Type B pancreatic cell (in vitro differentiated cells): Measurements from ENCODE around the gene PSME1. TPM values are rescaled to one million over a fixed set of nuclear protein-coding genes. Genes with fewer than 3 reads are reported as not detected.
A peak's percentile ranks its signal among the peaks of the same experiment; 100 is the strongest.

Source experiments
- DNase-seq: peaks from one replicate; pipeline ENCODE4 v3.0.0; 2021; ENCODE audit warnings: mixed read lengths; ENCODE audit not compliant: unreplicated experiment; ENCODE audit errors: extremely low spot score
- H3K27ac Mint-ChIP-seq: 2 replicates; pipeline ENCODE4 v1.8.0; 2021; ENCODE audit warnings: mild to moderate bottlenecking, mixed read lengths
- H3K27me3 Mint-ChIP-seq: 2 replicates; pipeline ENCODE4 v1.8.0; 2021; ENCODE audit warnings: mixed read lengths
- H3K36me3 Mint-ChIP-seq: 2 replicates; pipeline ENCODE4 v1.8.0; 2021; ENCODE audit warnings: mixed read lengths
- H3K4me1 Mint-ChIP-seq: one replicate; pipeline ENCODE4 v1.8.0; 2021; ENCODE audit warnings: mixed read lengths; ENCODE audit not compliant: unreplicated experiment
- H3K4me3 Mint-ChIP-seq: 2 replicates; pipeline ENCODE4 v1.8.0; 2021; ENCODE audit warnings: mild to moderate bottlenecking, mixed read lengths
- H3K9me3 Mint-ChIP-seq: 2 replicates; pipeline ENCODE4 v1.8.0; 2021; ENCODE audit warnings: mixed read lengths
- CTCF ChIP-seq: fragments of 200-600 bp; sonication (generic); conservative IDR thresholded peaks from 2 replicates; pipeline ENCODE4 v1.5.0; 2021; ENCODE audit warnings: antibody characterized with exemption, mild to moderate bottlenecking
- total RNA-seq: library from RNA; stranded (reverse); gene quantifications from 2 replicates; pipeline ENCODE4 v1.2.1, GENCODE V29; 2021; ENCODE audit warnings: low replicate concordance

PSME1 gene
- total RNA-seq, 1 donor from 2014 or later = 142 TPM

GRCh38 chr14:24131549-24131966 lies 4.4 kb upstream of the PSME1 start:
- peaks cover 8% of the 10 kb centered on the region for H3K4me1 Mint-ChIP-seq
- H3K27ac Mint-ChIP-seq = no peak overlapping the region
- no peak for TF ChIP-seq CTCF
- H3K4me3 Mint-ChIP-seq = no peak overlapping the region
- no peak for DNase-seq
- H3K9me3 Mint-ChIP-seq = no peaks in the 10 kb centered on the region
- no peaks in the 10 kb centered on the region for H3K27me3 Mint-ChIP-seq
- H3K36me3 Mint-ChIP-seq = no peaks in the 10 kb centered on the region

DNA sequence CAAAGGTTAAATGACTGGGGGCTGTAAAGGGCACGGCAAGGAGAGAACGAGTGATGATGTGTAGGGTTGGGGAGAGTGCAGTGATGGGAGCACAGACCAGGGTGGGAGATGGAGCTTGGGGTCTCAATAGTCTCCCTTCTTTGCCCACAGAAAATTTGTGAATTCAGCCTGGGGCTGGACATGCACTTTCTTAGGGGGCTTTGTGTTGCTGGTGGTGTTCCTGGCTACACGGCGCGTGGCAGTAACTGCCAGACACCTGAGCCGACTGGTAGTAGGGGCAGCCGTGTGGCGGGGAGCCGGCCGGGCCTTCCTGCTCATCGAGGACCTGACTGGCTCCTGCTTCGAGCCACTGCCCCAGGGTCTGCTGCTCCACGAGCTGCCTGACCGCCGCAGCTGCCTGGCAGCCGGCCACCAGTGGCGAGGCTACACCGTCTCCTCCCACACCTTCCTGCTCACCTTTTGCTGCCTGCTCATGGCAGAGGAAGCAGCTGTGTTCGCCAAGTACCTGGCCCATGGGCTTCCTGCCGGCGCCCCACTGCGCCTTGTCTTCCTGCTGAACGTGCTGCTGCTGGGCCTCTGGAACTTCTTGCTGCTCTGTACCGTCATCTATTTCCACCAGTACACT lies 3.8 kb upstream of the PSME1 start:
- H3K4me1 Mint-ChIP-seq = peaks cover 14% of the 10 kb centered on the region
- H3K9me3 Mint-ChIP-seq = no peaks in the 10 kb centered on the region
- no peaks in the 10 kb centered on the region for H3K27me3 Mint-ChIP-seq
- no peak for DNase-seq
- H3K27ac Mint-ChIP-seq = no peak overlapping the region
- no peak for TF ChIP-seq CTCF
- no peak overlapping the region for H3K4me3 Mint-ChIP-seq
- peaks cover 4% of the 10 kb centered on the region for H3K36me3 Mint-ChIP-seq

- Mint-ChIP-seq H3K9me3 (no peaks in the 10 kb centered on the region), H3K4me1 (peaks cover 15% of the 10 kb centered on the region), H3K36me3 (peaks cover 5% of the 10 kb centered on the region), H3K4me3 (no peak overlapping the region), H3K27me3 (no peaks in the 10 kb centered on the region), H3K27ac (no peak overlapping the region)
- no peak for DNase-seq
- no peak for TF ChIP-seq CTCF
Measured at GRCh38 chr14:24132976-24133375, 3.0 kb upstream of the PSME1 start.

- H3K4me1 Mint-ChIP-seq = peaks cover 18% of the 10 kb centered on the region
- no peak overlapping the region for H3K4me3 Mint-ChIP-seq
- peak; percentile 50 for TF ChIP-seq CTCF
- H3K27ac Mint-ChIP-seq = no peak overlapping the region
- no peaks in the 10 kb centered on the region for H3K27me3 Mint-ChIP-seq
- no peak for DNase-seq
- H3K9me3 Mint-ChIP-seq = no peaks in the 10 kb centered on the region
- peaks cover 8% of the 10 kb centered on the region for H3K36me3 Mint-ChIP-seq
Measured at GRCh38 chr14:24133735-24134134, 2.3 kb upstream of the PSME1 start.

DNA sequence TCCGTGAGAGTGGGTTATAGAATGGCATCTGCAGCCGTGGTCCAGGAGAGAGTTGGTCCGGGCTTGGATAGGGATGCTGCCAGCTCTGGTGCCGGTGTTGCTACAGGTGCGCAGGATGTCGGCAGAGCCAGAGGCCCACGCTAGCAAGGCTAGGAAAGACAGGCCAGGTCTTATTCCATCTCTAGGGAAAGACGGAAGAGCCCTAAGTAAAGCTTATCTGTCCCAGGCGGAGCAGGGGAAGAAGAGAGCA lies 485 bp upstream of the PSME1 start:
- no peak for TF ChIP-seq CTCF
- H3K4me1 Mint-ChIP-seq = peaks cover 29% of the 10 kb centered on the region
- H3K36me3 Mint-ChIP-seq = peaks cover 20% of the 10 kb centered on the region
- peak overlapping the region; percentile 87 for H3K27ac Mint-ChIP-seq
- no peaks in the 10 kb centered on the region for H3K9me3 Mint-ChIP-seq
- no peaks in the 10 kb centered on the region for H3K27me3 Mint-ChIP-seq
- DNase-seq = no peak
- H3K4me3 Mint-ChIP-seq = peak overlapping the region; percentile 94
